Stimulated activated CD4-positive, alpha-beta T cell treated with anti-CD3 and anti-CD28 coated beads, Interleukin-1b, Interleukin-23, amount 100 ng/mL, for 48 hours (primary cell): ENCODE data around the gene URM1.
A peak's percentile ranks its signal among the peaks of the same experiment; 100 is the strongest.
"Not testable (repeated sequence)": the region's sequence is repeated elsewhere in the genome, so short reads cannot be mapped to it uniquely, and the experiment has no call there.

Experiments
- DNase-seq: peaks from one replicate; pipeline ENCODE4 v3.0.0-alpha.2; 2020

URM1 gene

DNA sequence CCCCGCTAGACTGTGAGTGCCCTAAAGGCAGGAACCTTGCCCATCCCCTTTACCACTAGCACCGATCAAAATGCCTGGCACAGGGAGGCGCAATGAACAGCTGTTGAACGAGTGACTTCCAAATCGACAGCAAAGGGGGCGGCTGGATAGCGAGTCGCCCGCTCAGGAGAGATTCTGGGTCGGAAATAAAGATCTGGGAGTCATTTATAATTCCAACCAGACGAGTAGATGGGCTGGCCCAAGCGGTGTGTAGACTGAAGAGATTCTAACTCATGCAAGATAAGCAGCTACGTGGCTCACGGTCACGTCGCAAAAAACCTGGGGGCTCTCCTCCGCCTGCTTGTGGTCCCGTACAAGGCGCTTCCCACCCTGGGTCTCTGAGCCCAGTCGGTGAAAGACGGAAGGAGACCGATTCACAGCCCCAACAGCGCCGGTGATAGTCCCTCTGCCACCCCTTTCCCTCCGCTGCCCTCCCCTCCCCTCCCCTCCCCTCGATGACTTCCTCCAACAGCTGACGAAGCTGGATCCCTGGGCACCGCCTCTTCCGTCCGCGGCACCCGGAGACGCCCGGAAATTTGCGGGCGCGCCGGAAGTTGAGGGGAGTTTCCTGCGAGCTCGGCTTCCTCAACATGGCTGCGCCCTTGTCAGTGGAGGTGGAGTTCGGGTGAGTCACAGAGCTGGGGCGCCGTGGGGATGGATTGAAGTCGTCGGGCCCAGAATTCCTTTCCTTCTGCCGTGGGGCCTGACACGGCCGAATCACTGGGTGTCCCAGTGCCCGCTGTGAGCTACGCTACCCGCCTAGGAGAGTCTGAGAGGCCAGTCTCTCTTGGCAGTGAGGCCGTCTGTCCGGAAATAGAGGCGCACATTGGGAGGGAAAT lies at the start of gene URM1:
Gene URM1 (plus strand): TSS at position 623 of the 878 bp plus-strand sequence. CDS start 7 bp downstream, at position 630.
- peak; percentile 95 for DNase-seq

GRCh38 chr9:128321879-128322403 lies 49.2 kb upstream of the URM1 start:
- no peak for DNase-seq

DNA sequence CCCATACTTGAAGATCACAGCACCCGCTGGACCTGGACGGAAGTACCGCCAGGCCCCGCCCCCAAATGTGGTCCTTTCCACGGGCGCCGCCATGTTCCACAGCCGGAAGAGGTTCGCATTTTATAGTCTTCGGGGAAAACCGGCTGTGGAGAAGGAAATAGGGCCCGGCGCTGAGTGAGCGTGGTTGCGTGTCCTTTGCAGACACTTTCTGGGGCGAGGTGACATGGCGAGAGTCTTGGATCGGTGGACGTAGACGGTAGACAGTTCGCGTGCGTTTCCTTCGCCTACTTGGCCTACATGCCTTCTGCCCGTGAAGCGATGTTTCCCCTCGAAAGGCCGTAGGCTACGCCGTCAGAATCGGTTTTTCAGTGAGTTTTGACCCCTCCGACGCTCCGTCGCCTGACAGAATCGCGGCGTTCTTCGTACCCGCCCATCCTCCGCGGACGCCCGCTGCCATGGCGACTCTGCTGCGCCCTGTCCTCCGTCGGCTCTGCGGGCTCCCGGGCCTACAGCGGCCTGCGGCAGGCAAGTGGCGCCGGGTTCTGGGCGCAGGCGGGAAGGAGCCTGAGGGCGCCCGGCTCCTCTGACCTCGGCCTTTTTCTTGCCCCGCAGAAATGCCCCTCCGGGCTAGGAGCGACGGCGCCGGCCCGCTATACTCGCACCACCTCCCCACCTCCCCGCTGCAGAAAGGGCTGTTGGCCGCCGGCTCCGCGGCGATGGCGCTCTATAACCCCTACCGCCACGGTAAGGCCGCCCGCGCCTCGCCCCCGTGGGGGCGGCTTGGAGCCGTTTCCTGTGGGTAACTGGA lies 48.6 kb upstream of the URM1 start, which contains the start of the genes COQ4 and TRUB2:
Gene COQ4 (plus strand): TSS at position 436 of the 808 bp plus-strand sequence. CDS start 20 bp downstream, at position 456.
Gene TRUB2 (minus strand): TSS at position 44 of the 808 bp plus-strand sequence. CDS start 39 bp downstream, at position 5.
- peak; percentile 93 for DNase-seq

- no peak for DNase-seq
Measured at GRCh38 chr9:128323212-128323730, 47.9 kb upstream of the URM1 start.

DNA sequence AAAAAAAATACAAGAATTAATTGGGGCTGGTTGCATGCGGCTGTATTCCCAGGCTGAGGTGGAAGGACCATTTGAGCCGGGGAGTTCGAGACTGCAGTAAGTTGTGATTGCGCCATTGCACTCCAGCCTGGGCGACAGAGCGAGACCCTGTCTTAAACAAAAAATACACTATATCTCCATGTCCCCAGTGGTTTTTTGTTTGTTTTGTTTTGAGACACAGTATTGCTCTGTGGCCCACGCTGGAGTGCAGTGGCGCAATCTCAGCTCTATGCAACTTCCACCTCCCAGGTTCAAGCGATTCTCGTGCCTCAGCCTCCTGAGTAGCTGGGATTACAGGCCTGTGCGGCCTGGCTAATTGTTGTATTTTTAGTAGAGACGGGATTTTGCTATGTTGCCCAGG lies 47.4 kb upstream of the URM1 start:
- no peak for DNase-seq

DNA sequence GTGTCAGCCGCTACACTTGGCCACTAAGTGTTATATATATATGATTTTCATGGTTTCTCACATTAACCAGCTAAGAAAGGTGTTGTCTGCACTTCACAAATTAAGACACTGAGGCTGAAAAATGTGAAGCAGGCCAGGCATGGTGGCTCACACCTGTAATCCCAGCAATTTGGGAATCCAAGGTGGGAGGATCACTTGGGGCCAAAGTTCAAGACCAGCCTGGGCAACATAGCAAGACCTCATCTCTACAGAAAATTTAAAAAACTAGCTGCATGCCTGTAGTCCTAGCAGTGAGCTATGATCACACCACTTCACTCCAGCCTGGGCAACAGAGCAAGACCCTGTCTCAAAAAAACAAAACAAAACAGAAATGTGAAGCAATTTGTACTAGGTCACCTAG lies 46.8 kb upstream of the URM1 start:
- no peak for DNase-seq

GRCh38 chr9:128325629-128326028 lies 45.5 kb upstream of the URM1 start:
- no peak for DNase-seq

GRCh38 chr9:128333451-128333869 lies 37.7 kb upstream of the URM1 start:
- DNase-seq = no peak

- DNase-seq = no peak
Measured at GRCh38 chr9:128335161-128335560, 36.0 kb upstream of the URM1 start.

DNA sequence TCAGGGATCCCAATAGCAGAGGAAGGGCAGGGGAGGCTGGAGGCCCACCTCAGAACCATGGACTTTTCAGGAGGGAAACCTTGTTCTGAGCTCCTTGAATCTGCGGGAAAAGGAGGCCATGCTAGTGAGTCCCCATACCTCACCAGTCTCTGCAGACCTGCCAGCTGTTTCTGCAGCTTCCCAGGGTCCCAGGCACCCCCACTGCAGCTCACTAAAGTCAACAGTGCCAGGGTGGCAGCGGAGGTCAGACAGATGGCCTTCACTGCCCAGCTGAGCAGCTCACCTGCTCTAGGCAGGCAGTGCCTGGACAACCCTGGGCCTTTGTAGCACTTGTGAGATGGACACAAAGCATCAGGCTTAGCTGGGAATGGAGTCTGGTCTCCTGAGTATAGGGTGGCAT lies 35.3 kb upstream of the URM1 start:
- DNase-seq = no peak

DNA sequence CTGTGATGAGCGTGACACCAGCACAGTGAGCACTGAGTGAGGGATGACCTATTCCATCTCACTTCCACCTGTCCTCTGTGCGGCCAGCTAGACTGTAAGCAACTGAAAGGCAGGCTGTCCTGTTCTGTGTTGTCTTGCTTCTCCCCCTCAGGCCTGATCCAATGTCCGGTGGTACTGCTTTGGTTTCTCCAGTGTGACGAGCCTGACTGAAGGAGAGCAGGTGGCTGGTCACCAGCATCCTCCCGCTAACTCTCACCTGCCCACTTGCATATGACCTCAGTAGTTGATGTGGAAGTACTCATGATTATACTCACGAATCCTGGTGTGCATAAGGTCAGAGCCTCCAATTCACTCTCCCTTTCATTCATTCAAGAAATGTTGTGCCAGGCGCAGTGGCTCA lies 33.2 kb upstream of the URM1 start:
- DNase-seq = no peak

DNA sequence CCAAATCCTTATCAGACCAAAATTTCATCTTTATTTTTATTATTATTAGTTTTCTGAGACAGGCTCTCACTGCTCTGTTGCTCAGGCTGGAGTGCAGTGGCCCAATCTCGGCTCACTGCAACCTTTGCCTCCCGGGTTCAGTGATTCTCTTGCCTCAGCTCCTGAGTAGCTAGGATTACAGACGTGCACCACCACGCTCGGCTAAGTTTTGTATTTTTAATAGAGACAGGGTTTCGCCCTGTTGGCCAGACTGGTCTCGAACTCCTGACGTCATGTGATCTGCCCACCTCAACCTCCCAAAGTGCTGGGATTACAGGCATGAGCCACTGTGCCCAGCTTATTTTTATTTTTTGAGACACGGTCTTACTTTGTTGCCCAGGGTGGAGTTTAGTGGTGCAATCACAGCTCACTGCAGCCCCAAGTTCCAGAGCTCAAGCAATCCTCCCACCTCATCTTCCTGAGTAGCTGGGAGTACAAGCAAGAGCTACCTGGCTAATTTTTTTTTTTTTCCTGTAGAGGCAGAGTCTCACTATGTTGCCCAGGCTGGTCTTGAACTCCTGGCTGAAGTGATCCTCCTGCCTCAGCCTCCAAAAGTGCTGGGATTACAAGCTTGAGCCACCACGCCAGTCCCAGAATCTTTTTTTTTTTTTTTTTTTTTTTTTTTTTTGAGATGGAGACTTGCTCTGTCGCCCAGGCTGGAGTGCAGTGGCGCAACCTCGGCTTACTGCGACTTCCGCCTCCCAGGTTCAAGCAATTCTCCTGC lies 32.1 kb upstream of the URM1 start:
- DNase-seq = not testable (repeated sequence)

DNA sequence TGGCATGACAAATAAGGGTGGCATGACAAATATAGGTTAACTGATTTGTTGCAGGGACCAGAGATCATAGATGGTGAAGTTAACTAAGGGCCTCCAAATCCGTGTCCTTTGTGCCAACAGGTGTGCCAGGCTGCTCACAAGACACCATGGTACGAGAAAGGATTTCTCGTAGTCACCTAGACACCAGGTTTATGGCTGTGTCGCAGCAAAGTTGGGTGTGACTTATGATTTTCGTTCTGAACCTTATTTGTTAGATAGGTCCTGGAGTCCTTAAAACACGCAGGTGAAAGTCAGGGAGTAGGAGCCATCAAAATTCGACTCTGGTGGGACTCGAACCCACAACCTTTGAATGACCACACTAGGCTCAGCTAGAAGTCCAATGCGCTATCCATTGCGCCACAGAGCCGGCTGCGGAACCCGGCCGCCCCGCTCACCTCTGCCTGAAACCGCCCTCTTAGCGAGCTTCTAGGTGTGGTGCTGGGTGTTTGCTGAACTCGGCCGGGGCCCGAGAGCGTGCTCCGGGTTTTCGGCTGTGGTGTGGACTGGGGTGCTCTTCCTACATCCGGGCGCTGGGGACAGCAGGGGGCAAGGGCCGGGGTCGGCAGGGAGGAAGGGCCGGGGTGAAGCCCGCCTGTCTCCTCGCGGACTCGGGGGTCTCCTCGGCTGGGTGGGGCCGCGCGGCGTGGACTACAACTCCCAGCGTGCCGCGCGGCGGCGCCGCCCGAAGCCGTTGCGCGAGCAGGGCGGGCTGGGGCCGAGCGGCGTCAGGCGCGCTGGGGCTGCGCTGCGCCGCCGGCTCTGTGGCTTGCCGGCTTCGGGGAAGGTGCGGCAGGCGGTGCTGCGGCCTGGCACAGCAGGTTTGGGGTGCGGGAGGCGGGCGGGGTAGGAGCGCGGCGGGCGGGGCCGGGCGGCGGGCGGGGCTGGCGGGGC lies 31.1 kb upstream of the URM1 start, which contains the start of gene SLC27A4:
Gene SLC27A4 (plus strand): TSS at position 767 of the 930 bp plus-strand sequence. CDS start 2,606 bp downstream, outside the sequence.
- peak; percentile 73 for DNase-seq

- DNase-seq = no peak
Measured at GRCh38 chr9:128340691-128341434, 30.3 kb upstream of the URM1 start.

GRCh38 chr9:128341435-128341849 lies 29.7 kb upstream of the URM1 start:
- DNase-seq = peak; percentile 68

GRCh38 chr9:128342971-128343680 lies 28.0 kb upstream of the URM1 start:
- no peak for DNase-seq

DNA sequence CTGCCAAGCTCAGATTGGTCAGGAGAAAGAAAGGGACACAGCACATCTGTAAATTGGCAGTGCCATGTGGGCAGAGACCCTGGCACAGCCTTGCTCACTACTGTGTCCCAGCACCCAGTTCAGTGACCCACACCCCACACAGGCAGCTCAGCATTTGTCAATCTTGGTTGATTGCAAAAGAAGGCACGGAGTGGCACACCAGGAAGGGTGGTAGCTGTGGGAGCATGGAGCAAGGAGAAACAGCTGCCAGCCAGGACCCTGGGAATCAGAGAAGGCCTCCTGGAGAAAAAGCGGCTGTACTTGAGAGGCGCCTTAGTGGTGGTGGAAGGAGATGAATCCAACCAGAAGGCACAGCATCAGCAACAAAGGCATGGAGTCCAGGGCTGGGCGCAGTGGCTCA lies 27.3 kb upstream of the URM1 start:
- no peak for DNase-seq

- no peak for DNase-seq
Measured at GRCh38 chr9:128344931-128345605, 26.1 kb upstream of the URM1 start.

DNA sequence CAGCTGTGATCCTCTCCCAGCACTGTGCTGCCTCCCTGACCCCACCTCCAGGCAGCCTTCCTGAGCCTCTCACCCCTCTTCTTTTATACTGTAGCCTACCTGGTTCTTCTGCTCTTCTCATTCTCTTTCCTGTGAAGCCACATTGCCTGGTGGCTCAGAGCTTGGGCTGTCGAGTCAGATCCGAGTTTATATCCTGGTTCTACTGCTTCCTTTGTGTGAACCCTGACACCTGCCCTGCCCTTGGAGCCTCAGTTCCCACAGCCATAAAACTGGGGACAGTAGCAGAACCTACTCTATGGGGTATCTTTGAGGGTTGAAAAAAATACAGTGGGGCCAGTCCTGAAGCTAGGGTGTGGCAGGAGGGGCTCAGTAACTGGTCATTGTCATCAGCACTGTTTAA lies 22.0 kb upstream of the URM1 start:
- no peak for DNase-seq
